ENCODE measurements around the gene NFKBIE. TPM values are rescaled to one million over a fixed set of nuclear protein-coding genes. Genes with fewer than 3 reads are reported as not detected.
A peak's percentile ranks its signal among the peaks of the same experiment; 100 is the strongest.
"Not testable (repeated sequence)": the region's sequence is repeated elsewhere in the genome, so short reads cannot be mapped to it uniquely, and the experiment has no call there.

Gene NFKBIE
- polyA plus RNA-seq, 3 donors = 10.6 to 11.7 (median 11.6) TPM

GRCh38 chr6:44246663-44247337 lies 18.6 kb downstream of the NFKBIE start, which contains the start of gene HSP90AB1:
TSS of gene HSP90AB1 (plus strand) at chr6:44247101. CDS start at chr6:44248630, 1,529 bp downstream.
- peak in 2 of 3 donors; percentile 92 to 94 for DNase-seq (ENCODE audit: low read depth in 3 of 3, low spot score in 2 of 3)

- peak in 1 of 3 donors; percentile 72 for DNase-seq (ENCODE audit: low read depth in 3 of 3, low spot score in 2 of 3)
Measured at GRCh38 chr6:44245912-44246662, 19.3 kb downstream of the NFKBIE start.

- DNase-seq (ENCODE audit: low read depth in 3 of 3, low spot score in 2 of 3) = no peak
Measured at GRCh38 chr6:44245391-44245911, 19.9 kb downstream of the NFKBIE start.

GRCh38 chr6:44243345-44243744 lies 22.0 kb downstream of the NFKBIE start:
- no peak for DNase-seq (ENCODE audit: low read depth in 3 of 3, low spot score in 2 of 3)

- DNase-seq (ENCODE audit: low read depth in 3 of 3, low spot score in 2 of 3) = no peak
Measured at GRCh38 chr6:44238687-44239350, 26.5 kb downstream of the NFKBIE start.

- DNase-seq (ENCODE audit: low read depth in 3 of 3, low spot score in 2 of 3) = no peak
Measured at GRCh38 chr6:44237813-44238433, 27.4 kb downstream of the NFKBIE start.

- DNase-seq (ENCODE audit: low read depth in 3 of 3, low spot score in 2 of 3) = peak in 1 of 3 donors; percentile 80
Measured at GRCh38 chr6:44237021-44237812, 28.1 kb downstream of the NFKBIE start.

- DNase-seq (ENCODE audit: low read depth in 3 of 3, low spot score in 2 of 3) = no peak
Measured at GRCh38 chr6:44235891-44236516, 29.3 kb downstream of the NFKBIE start.

GRCh38 chr6:44235269-44235668 lies 30.1 kb downstream of the NFKBIE start:
- DNase-seq (ENCODE audit: low read depth in 3 of 3, low spot score in 2 of 3) = no peak

GRCh38 chr6:44234101-44235025 lies 31.0 kb downstream of the NFKBIE start:
- no peak for DNase-seq (ENCODE audit: low read depth in 3 of 3, low spot score in 2 of 3)

GRCh38 chr6:44233567-44234100 lies 31.7 kb downstream of the NFKBIE start:
- DNase-seq (ENCODE audit: low read depth in 3 of 3, low spot score in 2 of 3) = no peak

- no peak for DNase-seq (ENCODE audit: low read depth in 3 of 3, low spot score in 2 of 3)
Measured at GRCh38 chr6:44232676-44233566, 32.4 kb downstream of the NFKBIE start.

- DNase-seq (ENCODE audit: low read depth in 3 of 3, low spot score in 2 of 3) = not testable (repeated sequence)
Measured at GRCh38 chr6:44231426-44231825, 33.9 kb downstream of the NFKBIE start.

GRCh38 chr6:44230034-44230675 lies 35.2 kb downstream of the NFKBIE start:
- no peak for DNase-seq (ENCODE audit: low read depth in 3 of 3, low spot score in 2 of 3)

GRCh38 chr6:44229376-44230033 lies 35.8 kb downstream of the NFKBIE start:
- no peak for DNase-seq (ENCODE audit: low read depth in 3 of 3, low spot score in 2 of 3)

- DNase-seq (ENCODE audit: low read depth in 3 of 3, low spot score in 2 of 3) = no peak
Measured at GRCh38 chr6:44228836-44229235, 36.5 kb downstream of the NFKBIE start.
